ENCODE measurements around the gene NCOA3. TPM values are rescaled to one million over a fixed set of nuclear protein-coding genes. Genes with fewer than 3 reads are reported as not detected.
A peak's percentile ranks its signal among the peaks of the same experiment; 100 is the strongest.

The NCOA3 gene
- total RNA-seq, 1 donor: 53.3 TPM

GRCh38 chr20:47688385-47689381 lies 187.0 kb downstream of the NCOA3 start:
- DNase-seq (ENCODE audit: low read depth): no peak
- no peak overlapping the region for H3K4me3 ChIP-seq (ENCODE audit: low read depth, low read length)

GRCh38 chr20:47689731-47690130 lies 188.0 kb downstream of the NCOA3 start:
- no peak for TF ChIP-seq CTCF (IDR thresholded peaks at IDR 0.05; ENCODE audit: insufficient read depth, low read length)
- no peak overlapping the region for H3K4me3 ChIP-seq (ENCODE audit: low read depth, low read length)
- no peak for DNase-seq (ENCODE audit: low read depth)

More at GRCh38 chr20:47688385-47689381, 187.0 kb downstream of the NCOA3 start:
- no peak for TF ChIP-seq CTCF (IDR thresholded peaks at IDR 0.05; ENCODE audit: insufficient read depth, low read length)

GRCh38 chr20:47691625-47692024 lies 189.9 kb downstream of the NCOA3 start:
- H3K4me3 ChIP-seq (ENCODE audit: low read depth, low read length): no peak overlapping the region
- DNase-seq (ENCODE audit: low read depth): peak; percentile 45
- no peak for TF ChIP-seq CTCF (IDR thresholded peaks at IDR 0.05; ENCODE audit: insufficient read depth, low read length)

- H3K4me3 ChIP-seq (ENCODE audit: low read depth, low read length): no peak overlapping the region
- DNase-seq (ENCODE audit: low read depth): no peak
- TF ChIP-seq CTCF (IDR thresholded peaks at IDR 0.05; ENCODE audit: insufficient read depth, low read length): no peak
Observed at GRCh38 chr20:47694021-47694818, 192.5 kb downstream of the NCOA3 start.

GRCh38 chr20:47696856-47697255 lies 195.2 kb downstream of the NCOA3 start:
- no peak overlapping the region for H3K4me3 ChIP-seq (ENCODE audit: low read depth, low read length)
- no peak for DNase-seq (ENCODE audit: low read depth)
- no peak for TF ChIP-seq CTCF (IDR thresholded peaks at IDR 0.05; ENCODE audit: insufficient read depth, low read length)

- H3K4me3 ChIP-seq (ENCODE audit: low read depth, low read length): no peak overlapping the region
- no peak for TF ChIP-seq CTCF (IDR thresholded peaks at IDR 0.05; ENCODE audit: insufficient read depth, low read length)
- DNase-seq (ENCODE audit: low read depth): no peak
Observed at GRCh38 chr20:47698142-47698541, 196.5 kb downstream of the NCOA3 start.

Data from fibroblast of the aortic adventitia (primary cell).